Smooth muscle cell (in vitro differentiated cells): ENCODE results near the gene TCEANC2. TPM values are rescaled to one million over a fixed set of nuclear protein-coding genes. Genes with fewer than 3 reads are reported as not detected.
A peak's percentile ranks its signal among the peaks of the same experiment; 100 is the strongest.

Experiments
- DNase-seq: peaks from one replicate; lab custom pipeline; 2025; ENCODE audit not compliant: unreplicated experiment; lab: John Stamatoyannopoulos, UW
- H2AFZ ChIP-seq: fragments of 200-600 bp; sonication (generic); 2 replicates; pipeline ENCODE4 v1.6.0; 2016; ENCODE audit warnings: antibody characterized with exemption, low read depth, mild to moderate bottlenecking
- H3F3A ChIP-seq: fragments of 200-600 bp; sonication (generic); 2 replicates; pipeline ENCODE4 v1.6.0; 2017; ENCODE audit warnings: antibody characterized with exemption, low read depth
- H3K27ac ChIP-seq: fragments of 200-600 bp; sonication (generic); 2 replicates; pipeline ENCODE4 v1.5.1; 2016; ENCODE audit warnings: low read depth, mild to moderate bottlenecking
- H3K27me3 ChIP-seq: fragments of 200-600 bp; sonication (generic); 2 replicates; pipeline ENCODE4 v1.6.1; 2016; ENCODE audit warnings: low read depth, mild to moderate bottlenecking
- H3K36me3 ChIP-seq: fragments of 200-600 bp; sonication (generic); 2 replicates; pipeline ENCODE4 v1.5.1; 2016; ENCODE audit warnings: low read depth
- H3K4me1 ChIP-seq: fragments of 200-600 bp; sonication (generic); 2 replicates; pipeline ENCODE4 v1.5.1; 2016; ENCODE audit warnings: low read depth
- H3K4me2 ChIP-seq: fragments of 200-600 bp; sonication (generic); 2 replicates; pipeline ENCODE4 v1.6.0; 2016; ENCODE audit warnings: mild to moderate bottlenecking
- H3K4me3 ChIP-seq: fragments of 200-600 bp; sonication (generic); 2 replicates; pipeline ENCODE4 v1.5.1; 2016; ENCODE audit warnings: mild to moderate bottlenecking
- H3K79me2 ChIP-seq: fragments of 200-600 bp; sonication (generic); 2 replicates; pipeline ENCODE4 v1.6.0; 2016; ENCODE audit warnings: low read depth, mild to moderate bottlenecking
- H3K9ac ChIP-seq: fragments of 200-600 bp; sonication (generic); 2 replicates; pipeline ENCODE4 v1.6.0; 2016; ENCODE audit warnings: low read depth
- H3K9me3 ChIP-seq: fragments of 200-600 bp; sonication (generic); replicated peaks from 2 replicates; pipeline ENCODE4 v1.5.1; 2016; ENCODE audit warnings: low read depth
- H4K20me1 ChIP-seq: fragments of 200-600 bp; sonication (generic); 2 replicates; pipeline ENCODE4 v1.6.0; 2016; ENCODE audit warnings: low read depth
- WGBS: methylation state at CpG from one replicate; pipeline ENCODE4 v1.1.7; 2016; ENCODE audit warnings: low lambda C conversion rate; 5-methylcytosine and 5-hydroxymethylcytosine counted together
- polyA plus RNA-seq: library from polyadenylated mRNA; unstranded; fragments of >200 nt; fragmentation: Nextera tagmentation; extraction: Ambion mirVana; gene quantifications from 2 replicates; pipeline ENCODE4 v1.2.1, GENCODE V29; 2016
- total RNA-seq: library from RNA; depleted of rRNA; stranded (reverse); fragments of >200 nt; gene quantifications from 2 replicates; pipeline ENCODE4 v1.2.3, GENCODE V29; 2014
- TF ChIP-seq, protein P1 (sequence below): fragments of 200-600 bp; sonication (generic); IDR thresholded peaks from 2 replicates; pipeline ENCODE4 v1.5.1; 2017; ENCODE audit warnings: borderline replicate concordance, mild to moderate bottlenecking, antibody characterized with exemption; ENCODE audit not compliant: insufficient read depth, poor library complexity, severe bottlenecking

The TCEANC2 gene
- total and polyA plus RNA-seq, 2 experiments from 2014 or later = 2.1 to 4.6 TPM

- Histone ChIP-seq H3K4me2 (no peak overlapping the region), H3K36me3 (no peaks in the 10 kb centered on the region), H2AFZ (no peak overlapping the region), H3K27me3 (no peaks in the 10 kb centered on the region), H3K4me3 (no peak overlapping the region), H3K27ac (no peak overlapping the region), H3F3A (no peaks in the 10 kb centered on the region), H3K9me3 (no peaks in the 10 kb centered on the region), H3K9ac (no peak overlapping the region), H4K20me1 (no peaks in the 10 kb centered on the region), H3K4me1 (no peaks in the 10 kb centered on the region), H3K79me2 (no peaks in the 10 kb centered on the region)
- TF ChIP-seq, protein P1, sequence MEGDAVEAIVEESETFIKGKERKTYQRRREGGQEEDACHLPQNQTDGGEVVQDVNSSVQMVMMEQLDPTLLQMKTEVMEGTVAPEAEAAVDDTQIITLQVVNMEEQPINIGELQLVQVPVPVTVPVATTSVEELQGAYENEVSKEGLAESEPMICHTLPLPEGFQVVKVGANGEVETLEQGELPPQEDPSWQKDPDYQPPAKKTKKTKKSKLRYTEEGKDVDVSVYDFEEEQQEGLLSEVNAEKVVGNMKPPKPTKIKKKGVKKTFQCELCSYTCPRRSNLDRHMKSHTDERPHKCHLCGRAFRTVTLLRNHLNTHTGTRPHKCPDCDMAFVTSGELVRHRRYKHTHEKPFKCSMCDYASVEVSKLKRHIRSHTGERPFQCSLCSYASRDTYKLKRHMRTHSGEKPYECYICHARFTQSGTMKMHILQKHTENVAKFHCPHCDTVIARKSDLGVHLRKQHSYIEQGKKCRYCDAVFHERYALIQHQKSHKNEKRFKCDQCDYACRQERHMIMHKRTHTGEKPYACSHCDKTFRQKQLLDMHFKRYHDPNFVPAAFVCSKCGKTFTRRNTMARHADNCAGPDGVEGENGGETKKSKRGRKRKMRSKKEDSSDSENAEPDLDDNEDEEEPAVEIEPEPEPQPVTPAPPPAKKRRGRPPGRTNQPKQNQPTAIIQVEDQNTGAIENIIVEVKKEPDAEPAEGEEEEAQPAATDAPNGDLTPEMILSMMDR = peak; percentile 64
- 57% methylated on average over 8 of the region's 8 CpGs for WGBS
- no peak for DNase-seq
These were observed 28.2 kb downstream of the TCEANC2 start for GRCh38 chr1:54081306-54082270.

DNA sequence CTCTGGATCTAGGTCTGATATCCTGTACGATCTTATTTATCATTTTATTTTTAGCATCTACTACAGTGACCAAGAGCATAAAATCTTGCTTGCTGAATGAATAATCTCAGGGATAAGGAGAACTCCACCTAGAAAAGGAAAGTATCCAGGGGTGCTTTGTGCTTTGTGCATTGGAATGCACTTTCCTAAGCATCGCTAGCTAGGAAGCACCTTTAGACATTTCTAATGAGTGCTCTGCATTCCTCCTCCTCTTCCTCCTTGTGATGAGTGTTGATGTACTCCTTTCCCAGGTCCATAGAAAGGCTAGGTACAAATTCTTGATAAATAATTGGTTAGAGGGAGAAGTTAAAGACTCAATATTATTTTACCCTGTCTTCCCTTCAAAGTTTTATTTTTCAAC, 31.4 kb downstream of the TCEANC2 start:
- Histone ChIP-seq H2AFZ (no peak overlapping the region), H3K4me3 (no peak overlapping the region), H3K27me3 (no peaks in the 10 kb centered on the region), H3K4me2 (no peak overlapping the region), H3K9ac (no peak overlapping the region), H3F3A (no peaks in the 10 kb centered on the region), H3K4me1 (no peaks in the 10 kb centered on the region), H4K20me1 (no peaks in the 10 kb centered on the region), H3K27ac (no peak overlapping the region), H3K36me3 (no peaks in the 10 kb centered on the region), H3K79me2 (no peaks in the 10 kb centered on the region), H3K9me3 (no peaks in the 10 kb centered on the region)
- WGBS = 98% methylated on average over 2 of the region's 2 CpGs
- no peak for DNase-seq
- TF ChIP-seq, protein P1 = no peak

GRCh38 chr1:54086754-54087153, 33.3 kb downstream of the TCEANC2 start:
- no peaks in the 10 kb centered on the region for H3K9me3 ChIP-seq
- H3K9ac ChIP-seq = no peak overlapping the region
- H3F3A ChIP-seq = no peaks in the 10 kb centered on the region
- no peak for DNase-seq
- H3K79me2 ChIP-seq = no peaks in the 10 kb centered on the region
- no peaks in the 10 kb centered on the region for H3K36me3 ChIP-seq
- H3K27me3 ChIP-seq = no peaks in the 10 kb centered on the region
- H3K4me2 ChIP-seq = no peak overlapping the region
- TF ChIP-seq, protein P1 = no peak
- no peak overlapping the region for H3K27ac ChIP-seq
- H4K20me1 ChIP-seq = no peaks in the 10 kb centered on the region
- no peaks in the 10 kb centered on the region for H3K4me1 ChIP-seq
- 92% methylated on average over 1 of the region's 1 CpG for WGBS
- H3K4me3 ChIP-seq = no peak overlapping the region
- no peak overlapping the region for H2AFZ ChIP-seq

DNA sequence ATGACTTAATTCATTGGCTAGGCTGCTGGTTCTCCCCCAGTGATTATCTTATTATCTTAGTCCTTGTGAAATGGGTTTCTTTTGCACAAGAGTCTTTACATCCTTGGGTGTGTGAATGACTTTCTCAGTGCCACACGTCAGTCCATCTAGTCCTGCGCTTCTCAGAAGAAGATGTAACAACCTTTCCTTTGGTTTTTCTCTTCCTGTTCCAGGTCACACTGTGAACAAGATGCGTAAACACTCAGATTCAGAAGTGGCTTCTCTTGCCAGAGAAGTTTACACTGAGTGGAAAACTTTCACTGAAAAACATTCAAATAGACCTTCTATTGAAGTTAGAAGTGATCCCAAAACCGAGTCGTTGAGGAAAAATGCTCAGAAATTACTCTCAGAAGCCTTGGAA, 35.0 kb downstream of the TCEANC2 start:
- 91% methylated on average over 5 of the region's 5 CpGs for WGBS
- Histone ChIP-seq H3K9ac (no peak overlapping the region), H3K4me2 (no peak overlapping the region), H3K79me2 (no peaks in the 10 kb centered on the region), H4K20me1 (no peaks in the 10 kb centered on the region), H3K4me1 (no peaks in the 10 kb centered on the region), H3K36me3 (no peaks in the 10 kb centered on the region), H3K9me3 (no peaks in the 10 kb centered on the region), H3K4me3 (no peak overlapping the region), H2AFZ (no peak overlapping the region), H3F3A (no peaks in the 10 kb centered on the region), H3K27ac (no peak overlapping the region), H3K27me3 (no peaks in the 10 kb centered on the region)
- no peak for DNase-seq
- TF ChIP-seq, protein P1 = no peak
